ENCODE results near the gene AQP9. TPM values are rescaled to one million over a fixed set of nuclear protein-coding genes. Genes with fewer than 3 reads are reported as not detected.

AQP9 gene
- total RNA-seq, 1 donor from 2014 or later, result not detected

- H3K36me3 Mint-ChIP-seq, result no peaks in the 10 kb centered on the region
- H2AFZ ChIP-seq (replicated peaks), result no peak overlapping the region
- H3K4me3 Mint-ChIP-seq, result no peak overlapping the region
- no peaks in the 10 kb centered on the region for H3F3A ChIP-seq (ENCODE audit: low read depth)
- no peaks in the 10 kb centered on the region for H3K27me3 ChIP-seq
- TF ChIP-seq CTCF (IDR thresholded peaks at IDR 0.05) (no peak), EZH2 (IDR thresholded peaks at IDR 0.05) (no peak), EZH2phosphoT487 (IDR thresholded peaks at IDR 0.05) (no peak)
- no peaks in the 10 kb centered on the region for H4K20me1 ChIP-seq (ENCODE audit: low read depth)
- no peak overlapping the region for H3K27ac ChIP-seq
- no peaks in the 10 kb centered on the region for H3K4me1 ChIP-seq
- H3K27ac Mint-ChIP-seq, result no peak overlapping the region
- H3K4me3 ChIP-seq, result no peak overlapping the region
- H3K36me3 ChIP-seq, result no peaks in the 10 kb centered on the region
- H3K4me1 Mint-ChIP-seq, result no peaks in the 10 kb centered on the region
- H3K9ac ChIP-seq, result no peak overlapping the region
- H3K4me2 ChIP-seq, result no peak overlapping the region
- no peak for DNase-seq (ENCODE audit: low spot score)
- H3K9me3 ChIP-seq (ENCODE audit: low read depth), result no peaks in the 10 kb centered on the region
- no peaks in the 10 kb centered on the region for H3K9me3 Mint-ChIP-seq
- no peaks in the 10 kb centered on the region for H3K79me2 ChIP-seq (ENCODE audit: low read depth)
- H3K27me3 Mint-ChIP-seq (ENCODE audit: insufficient read depth, low read depth), result peaks cover 4% of the 10 kb centered on the region
These were observed 1.9 kb downstream of the AQP9 start for GRCh38 chr15:58139989-58140522.

DNA sequence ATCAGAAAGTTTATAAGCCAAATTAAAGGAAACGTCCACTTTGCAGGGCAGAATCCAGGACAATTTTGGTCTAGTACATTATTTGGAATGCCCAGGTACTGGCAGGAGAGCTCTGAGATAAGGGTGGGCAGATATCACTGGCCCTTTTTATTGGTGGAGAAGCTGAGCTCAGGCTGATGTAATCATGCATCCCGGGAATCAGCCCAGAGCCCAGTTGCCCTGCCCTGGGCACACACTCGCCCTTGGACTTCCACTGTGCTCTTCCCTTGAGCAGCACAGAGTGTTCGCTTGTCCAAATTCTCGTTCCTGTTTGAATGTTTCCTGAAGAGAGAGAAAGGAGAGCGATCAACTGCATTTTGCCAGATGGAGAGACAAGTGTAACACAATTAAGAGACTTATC lies 3.7 kb downstream of the AQP9 start:
- H3K27ac Mint-ChIP-seq, result no peak overlapping the region
- DNase-seq (ENCODE audit: low spot score), result no peak
- TF ChIP-seq EZH2phosphoT487 (IDR thresholded peaks at IDR 0.05) (no peak), CTCF (IDR thresholded peaks at IDR 0.05) (no peak), EZH2 (IDR thresholded peaks at IDR 0.05) (no peak)
- no peaks in the 10 kb centered on the region for H3K9me3 ChIP-seq (ENCODE audit: low read depth)
- H3F3A ChIP-seq (ENCODE audit: low read depth), result no peaks in the 10 kb centered on the region
- no peaks in the 10 kb centered on the region for H3K36me3 ChIP-seq
- no peaks in the 10 kb centered on the region for H3K79me2 ChIP-seq (ENCODE audit: low read depth)
- H3K4me1 Mint-ChIP-seq, result no peaks in the 10 kb centered on the region
- H3K27ac ChIP-seq, result no peak overlapping the region
- H3K9me3 Mint-ChIP-seq, result no peaks in the 10 kb centered on the region
- no peak overlapping the region for H2AFZ ChIP-seq (replicated peaks)
- H3K27me3 Mint-ChIP-seq (ENCODE audit: insufficient read depth, low read depth), result no peaks in the 10 kb centered on the region
- no peak overlapping the region for H3K9ac ChIP-seq
- H3K4me3 ChIP-seq, result no peak overlapping the region
- H3K4me3 Mint-ChIP-seq, result no peak overlapping the region
- H3K4me1 ChIP-seq, result no peaks in the 10 kb centered on the region
- H4K20me1 ChIP-seq (ENCODE audit: low read depth), result no peaks in the 10 kb centered on the region
- no peaks in the 10 kb centered on the region for H3K27me3 ChIP-seq
- H3K36me3 Mint-ChIP-seq, result no peaks in the 10 kb centered on the region
- H3K4me2 ChIP-seq, result no peak overlapping the region

DNA sequence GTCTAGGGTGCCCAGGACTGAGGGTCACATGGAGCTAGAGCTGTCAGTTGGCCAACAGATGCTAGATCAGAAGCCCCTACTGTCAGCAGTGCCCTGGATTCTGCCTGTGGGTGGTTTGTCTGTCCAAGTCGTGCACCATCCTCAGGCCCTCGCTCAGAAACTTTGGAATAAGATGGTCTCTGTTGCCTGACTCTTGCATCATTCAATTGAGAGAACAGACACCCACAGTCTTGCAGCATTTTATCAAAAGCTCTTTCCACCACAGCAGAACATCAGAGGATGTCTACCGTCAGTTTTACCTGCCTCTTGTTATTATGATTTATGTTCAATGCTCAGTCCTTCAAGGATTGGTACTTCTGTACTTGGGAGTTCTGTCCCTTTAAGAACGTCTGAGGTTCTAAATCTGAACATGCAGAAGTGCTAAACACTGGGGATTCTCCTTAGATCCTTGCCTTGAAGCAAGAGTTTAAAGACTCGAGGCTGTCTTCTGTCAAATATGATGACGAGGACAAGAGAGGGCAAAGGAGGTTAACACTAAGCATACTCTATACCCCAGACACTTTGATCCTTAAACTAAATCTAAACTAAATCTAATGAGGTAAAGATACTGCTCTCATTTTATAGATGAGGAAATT lies 4.8 kb downstream of the AQP9 start:
- no peak overlapping the region for H3K4me3 Mint-ChIP-seq

More for the DNA sequence above, 4.8 kb downstream of the AQP9 start:
- H3K36me3 ChIP-seq, result no peaks in the 10 kb centered on the region
- Mint-ChIP-seq H3K27me3 (ENCODE audit: insufficient read depth, low read depth) (no peaks in the 10 kb centered on the region), H3K9me3 (no peaks in the 10 kb centered on the region), H3K36me3 (no peaks in the 10 kb centered on the region), H3K4me1 (peaks cover 4% of the 10 kb centered on the region), H3K27ac (no peak overlapping the region)
- H3K27ac ChIP-seq, result no peak overlapping the region
- no peak for DNase-seq (ENCODE audit: low spot score)
- H3K9ac ChIP-seq, result no peak overlapping the region
- no peaks in the 10 kb centered on the region for H3K79me2 ChIP-seq (ENCODE audit: low read depth)
- H2AFZ ChIP-seq (replicated peaks), result no peak overlapping the region
- H3K4me3 ChIP-seq, result no peak overlapping the region
- H4K20me1 ChIP-seq (ENCODE audit: low read depth), result no peaks in the 10 kb centered on the region
- no peaks in the 10 kb centered on the region for H3K27me3 ChIP-seq
- H3F3A ChIP-seq (ENCODE audit: low read depth), result no peaks in the 10 kb centered on the region
- TF ChIP-seq EZH2phosphoT487 (IDR thresholded peaks at IDR 0.05) (no peak), EZH2 (IDR thresholded peaks at IDR 0.05) (no peak), CTCF (IDR thresholded peaks at IDR 0.05) (no peak)
- no peaks in the 10 kb centered on the region for H3K9me3 ChIP-seq (ENCODE audit: low read depth)
- H3K4me1 ChIP-seq, result peaks cover 3% of the 10 kb centered on the region
- H3K4me2 ChIP-seq, result no peak overlapping the region
